PC-9 (cell line): ENCODE data around the gene PKHD1. TPM values are rescaled to one million over a fixed set of nuclear protein-coding genes. Genes with fewer than 3 reads are reported as not detected.

ENCODE experiments used
- BruUV-seq: library from RNA; stranded (reverse); fragments of 400-500 nt; replicated peaks from 2 replicates; lab custom pipeline; 2021; lab: Mats Ljungman, UMichigan
- CTCF ChIA-PET: fragments of 300-600 bp; sonication (Branson Sonifier 250); formaldehyde crosslinking; loops from one replicate; lab custom pipeline; 2022; ENCODE audit warnings: antibody characterized with exemption; lab: Charles Lee
- POLR2A ChIA-PET: fragments of 300-600 bp; sonication (Branson Sonifier 250); formaldehyde crosslinking; loops from one replicate; lab custom pipeline; 2022; ENCODE audit warnings: antibody characterized with exemption; ENCODE audit not compliant: unreplicated experiment; lab: Charles Lee
- DNase-seq, 2 experiments: peaks; one replicate each; pipeline versions ENCODE4 v3.0.0 to v3.0.0-alpha.2; 2015 to 2022; ENCODE audit warnings: mixed read lengths in 1 of 2
- H2AFZ ChIP-seq: fragments of 200-600 bp; sonication (generic); 2 replicates; pipeline ENCODE4 v1.8.1; 2017; ENCODE audit warnings: antibody characterized with exemption
- H3F3A ChIP-seq: fragments of 200-600 bp; sonication (generic); 2 replicates; pipeline ENCODE4 v1.8.1; 2017; ENCODE audit warnings: antibody characterized with exemption, mild to moderate bottlenecking, low read depth; ENCODE audit not compliant: insufficient read depth
- H3K27ac ChIP-seq: fragments of 200-600 bp; sonication (generic); 2 replicates; pipeline ENCODE4 v1.6.1; 2016; ENCODE audit warnings: mixed run types
- H3K27me3 ChIP-seq: fragments of 200-600 bp; sonication (generic); 2 replicates; pipeline ENCODE4 v1.6.1; 2016; ENCODE audit warnings: low read depth, mixed run types; ENCODE audit not compliant: insufficient read depth
- H3K36me3 ChIP-seq: fragments of 200-600 bp; sonication (generic); 2 replicates; pipeline ENCODE4 v1.6.1; 2016; ENCODE audit warnings: low read depth, mixed run types
- H3K4me1 ChIP-seq: fragments of 200-600 bp; sonication (generic); replicated peaks from 2 replicates; pipeline ENCODE4 v1.6.1; 2016; ENCODE audit warnings: mixed run types; ENCODE audit not compliant: insufficient read depth
- H3K4me2 ChIP-seq: fragments of 200-600 bp; sonication (generic); 2 replicates; pipeline ENCODE4 v1.6.1; 2017; ENCODE audit warnings: mixed run types
- H3K4me3 ChIP-seq: fragments of 200-600 bp; sonication (generic); 2 replicates; pipeline ENCODE4 v1.6.1; 2016; ENCODE audit warnings: mixed run types
- H3K79me2 ChIP-seq: fragments of 200-600 bp; sonication (generic); 2 replicates; pipeline ENCODE4 v1.6.1; 2017; ENCODE audit warnings: low read depth, mixed run types
- H3K9me2 ChIP-seq: fragments of 200-600 bp; sonication (generic); 2 replicates; pipeline ENCODE4 v1.8.1; 2017; ENCODE audit warnings: mild to moderate bottlenecking; ENCODE audit not compliant: insufficient read depth
- H3K9me3 ChIP-seq: fragments of 200-600 bp; sonication (generic); 2 replicates; pipeline ENCODE4 v1.8.1; 2016; ENCODE audit warnings: low read depth; ENCODE audit not compliant: insufficient read depth
- H4K20me1 ChIP-seq: fragments of 200-600 bp; sonication (generic); 2 replicates; pipeline ENCODE4 v1.8.1; 2017; ENCODE audit not compliant: insufficient read depth
- CTCF ChIP-seq: fragments of 200-600 bp; sonication (generic); conservative IDR thresholded peaks from 2 replicates; pipeline ENCODE4 v1.6.1; 2017; ENCODE audit warnings: mixed run types, antibody characterized with exemption, mild to moderate bottlenecking, moderate library complexity
- EZH2 ChIP-seq: fragments of 200-600 bp; sonication (generic); IDR thresholded peaks from 2 replicates; pipeline ENCODE4 v1.8.0; 2017; ENCODE audit warnings: antibody characterized with exemption, low read depth
- intact Hi-C: fragments of 100-400 bp; cut with micrococcal nuclease; formaldehyde crosslinking; loops from one replicate; pipeline ENCODE4 v1.10.0; 2022; ENCODE audit not compliant: unreplicated experiment
- total RNA-seq: library from RNA; stranded (reverse); gene quantifications from 2 replicates; pipeline ENCODE4 v1.2.3, GENCODE V29; 2021

Gene PKHD1
- total RNA-seq, 1 experiment from 2014 or later = not detected

- H2AFZ ChIP-seq = no peak overlapping the region
- no peaks in the 10 kb centered on the region for H3K79me2 ChIP-seq
- intact Hi-C loops = no loop called here
- no peak overlapping the region for H3K27ac ChIP-seq
- H3F3A ChIP-seq = no peaks in the 10 kb centered on the region
- no peaks in the 10 kb centered on the region for H3K36me3 ChIP-seq
- no peaks in the 10 kb centered on the region for H3K9me3 ChIP-seq
- CTCF ChIA-PET = no interaction called here
- H4K20me1 ChIP-seq = no peaks in the 10 kb centered on the region
- TF ChIP-seq CTCF (no peak), EZH2 (no peak)
- no peaks in the 10 kb centered on the region for H3K9me2 ChIP-seq
- no TSS peak for BruUV-seq
- no peak for DNase-seq
- H3K27me3 ChIP-seq = no peaks in the 10 kb centered on the region
- H3K4me2 ChIP-seq = no peak overlapping the region
- H3K4me1 ChIP-seq = no peaks in the 10 kb centered on the region
- no peak overlapping the region for H3K4me3 ChIP-seq
- POLR2A ChIA-PET = no interaction called here
These were observed 73.0 kb downstream of the PKHD1 start for GRCh38 chr6:52014391-52014790.

- Histone ChIP-seq H3K4me1 (no peaks in the 10 kb centered on the region), H2AFZ (no peak overlapping the region), H3K9me3 (no peaks in the 10 kb centered on the region), H3F3A (no peaks in the 10 kb centered on the region), H3K79me2 (no peaks in the 10 kb centered on the region), H3K9me2 (no peaks in the 10 kb centered on the region), H3K27me3 (0 out of 2 replicates have a peak, but pooled peaks cover 5% of the 10 kb centered on the region), H3K27ac (no peak overlapping the region), H4K20me1 (no peaks in the 10 kb centered on the region), H3K4me2 (no peak overlapping the region), H3K36me3 (no peaks in the 10 kb centered on the region), H3K4me3 (no peak overlapping the region)
- CTCF ChIA-PET = no interaction called here
- DNase-seq = no peak
- BruUV-seq = no TSS peak
- TF ChIP-seq CTCF (no peak), EZH2 (no peak)
- POLR2A ChIA-PET = no interaction called here
- intact Hi-C loops = no loop called here
These were observed 74.4 kb downstream of the PKHD1 start for GRCh38 chr6:52013035-52013434.

DNA sequence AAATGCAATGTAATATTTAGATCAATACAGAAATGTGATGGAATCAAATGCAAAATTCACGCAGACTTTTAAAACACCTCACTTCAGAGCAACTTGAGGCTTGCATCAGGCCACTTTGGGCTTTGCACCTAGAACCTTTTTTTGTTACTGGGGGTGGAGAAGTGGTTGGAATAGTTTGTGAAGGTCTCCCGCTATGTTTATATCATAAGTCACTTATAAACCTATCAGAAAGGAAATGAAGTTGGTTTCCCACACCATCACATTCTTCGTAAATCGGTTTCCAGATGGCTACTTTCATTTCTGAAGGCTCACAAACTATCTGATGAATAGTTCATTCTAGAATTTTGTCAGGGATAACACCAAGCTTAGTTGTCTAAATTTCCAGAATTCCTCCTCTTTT, 74.8 kb downstream of the PKHD1 start:
- H3K4me1 ChIP-seq = no peaks in the 10 kb centered on the region
- no peak for TF ChIP-seq CTCF
- TF ChIP-seq EZH2 = no peak
- intact Hi-C loops = no loop called here
- POLR2A ChIA-PET = no interaction called here
- no peak for DNase-seq
- H3K4me3 ChIP-seq = no peak overlapping the region
- H3K36me3 ChIP-seq = no peaks in the 10 kb centered on the region
- no peaks in the 10 kb centered on the region for H3K79me2 ChIP-seq
- no peak overlapping the region for H3K4me2 ChIP-seq
- no TSS peak for BruUV-seq
- H3K9me2 ChIP-seq = no peaks in the 10 kb centered on the region
- H3F3A ChIP-seq = no peaks in the 10 kb centered on the region
- no peaks in the 10 kb centered on the region for H4K20me1 ChIP-seq
- CTCF ChIA-PET = no interaction called here
- H3K27me3 ChIP-seq = 0 out of 2 replicates have a peak, but pooled peaks cover 5% of the 10 kb centered on the region
- H3K9me3 ChIP-seq = no peaks in the 10 kb centered on the region
- H3K27ac ChIP-seq = no peak overlapping the region
- no peak overlapping the region for H2AFZ ChIP-seq
